Parathyroid adenoma (tissue), 2 donors: ENCODE results near the gene GVQW3.

ENCODE experiments used
- H2AFZ ChIP-seq: fragments of 300-600 bp; sonication (generic); one replicate; pipeline ENCODE4 v1.7.0; 2017; ENCODE audit warnings: antibody characterized with exemption, mild to moderate bottlenecking
- H3K27ac ChIP-seq: fragments of 300-600 bp; sonication (generic); one replicate; pipeline ENCODE4 v1.7.0; 2017
- H3K27me3 ChIP-seq: fragments of 300-600 bp; sonication (generic); one replicate; pipeline ENCODE4 v1.7.0; 2017; ENCODE audit warnings: low read length; ENCODE audit not compliant: control insufficient read depth, insufficient read depth
- H3K36me3 ChIP-seq: fragments of 300-600 bp; sonication (generic); one replicate; pipeline ENCODE4 v1.7.0; 2017; ENCODE audit warnings: low read length; ENCODE audit not compliant: control insufficient read depth, insufficient read depth
- H3K4me1 ChIP-seq: fragments of 300-600 bp; sonication (generic); one replicate; pipeline ENCODE4 v1.7.0; 2017; ENCODE audit warnings: control low read depth
- H3K4me2 ChIP-seq: fragments of 300-600 bp; sonication (generic); one replicate; pipeline ENCODE4 v1.7.0; 2017; ENCODE audit warnings: low read length
- H3K4me3 ChIP-seq: fragments of 300-600 bp; sonication (generic); one replicate; pipeline ENCODE4 v1.7.0; 2017; ENCODE audit warnings: low read depth, low read length
- H3K79me2 ChIP-seq: fragments of 300-600 bp; sonication (generic); one replicate; pipeline ENCODE4 v1.7.0; 2017; ENCODE audit warnings: control low read depth
- H3K9ac ChIP-seq: fragments of 300-600 bp; sonication (generic); one replicate; pipeline ENCODE4 v1.7.0; 2017; ENCODE audit warnings: mild to moderate bottlenecking
- H3K9me3 ChIP-seq: fragments of 300-600 bp; sonication (generic); one replicate; pipeline ENCODE4 v1.7.0; 2017; ENCODE audit warnings: low read length; ENCODE audit not compliant: control insufficient read depth
- TF ChIP-seq, protein P1 (sequence below): fragments of 300-600 bp; sonication (generic); IDR thresholded peaks from one replicate; pipeline ENCODE4 v1.7.0; 2017; ENCODE audit warnings: antibody characterized with exemption, mild to moderate bottlenecking
- donor health status: primary hyperparathyroidism.

Gene GVQW3

DNA sequence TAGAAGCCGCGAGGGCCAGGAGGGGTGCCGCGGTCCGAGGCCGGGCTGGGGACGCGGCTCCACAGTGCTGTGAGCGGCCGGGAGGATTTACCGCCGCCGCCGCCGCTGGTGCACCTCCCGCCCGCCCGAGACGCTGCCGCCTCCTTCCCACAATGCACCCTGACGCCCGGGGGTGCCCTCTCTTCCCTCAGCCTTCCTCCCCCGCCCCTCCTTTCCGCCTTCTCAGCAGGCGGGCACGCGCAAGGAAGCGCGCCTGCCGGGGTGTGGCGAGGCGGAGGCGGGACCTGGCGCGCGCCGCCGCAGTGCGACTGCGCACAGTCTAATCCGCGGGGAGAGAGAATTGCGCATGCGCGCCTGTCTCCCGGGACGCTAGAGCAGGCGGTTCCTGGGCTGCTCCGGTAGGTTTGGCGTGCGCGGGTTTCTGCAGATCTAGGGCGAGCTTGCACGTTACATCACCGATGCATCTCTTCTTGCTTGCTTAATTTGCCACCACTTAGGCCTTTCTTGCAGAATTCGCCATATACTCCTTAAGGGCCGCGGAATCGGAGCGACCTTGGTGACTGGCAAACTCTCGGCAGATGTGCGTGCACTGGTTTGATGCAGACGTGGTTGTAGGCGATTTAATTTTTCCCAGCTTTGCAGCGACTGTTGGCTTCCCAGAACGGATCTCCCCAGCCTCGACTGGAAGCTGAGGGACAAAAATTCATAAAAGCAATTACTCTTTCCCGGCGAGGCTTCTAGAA, at the start of gene GVQW3, which contains the start of gene THAP12:
Gene GVQW3 (plus strand): TSS at position 347 of the 743 bp plus-strand sequence. CDS start 506 bp downstream, outside the sequence.
Gene THAP12 (minus strand): TSS at position 156 of the 743 bp plus-strand sequence. CDS start 296 bp downstream, outside the sequence.
- no peak within 1 kb of the TSS for H3K27ac ChIP-seq
- TF ChIP-seq, protein P1, sequence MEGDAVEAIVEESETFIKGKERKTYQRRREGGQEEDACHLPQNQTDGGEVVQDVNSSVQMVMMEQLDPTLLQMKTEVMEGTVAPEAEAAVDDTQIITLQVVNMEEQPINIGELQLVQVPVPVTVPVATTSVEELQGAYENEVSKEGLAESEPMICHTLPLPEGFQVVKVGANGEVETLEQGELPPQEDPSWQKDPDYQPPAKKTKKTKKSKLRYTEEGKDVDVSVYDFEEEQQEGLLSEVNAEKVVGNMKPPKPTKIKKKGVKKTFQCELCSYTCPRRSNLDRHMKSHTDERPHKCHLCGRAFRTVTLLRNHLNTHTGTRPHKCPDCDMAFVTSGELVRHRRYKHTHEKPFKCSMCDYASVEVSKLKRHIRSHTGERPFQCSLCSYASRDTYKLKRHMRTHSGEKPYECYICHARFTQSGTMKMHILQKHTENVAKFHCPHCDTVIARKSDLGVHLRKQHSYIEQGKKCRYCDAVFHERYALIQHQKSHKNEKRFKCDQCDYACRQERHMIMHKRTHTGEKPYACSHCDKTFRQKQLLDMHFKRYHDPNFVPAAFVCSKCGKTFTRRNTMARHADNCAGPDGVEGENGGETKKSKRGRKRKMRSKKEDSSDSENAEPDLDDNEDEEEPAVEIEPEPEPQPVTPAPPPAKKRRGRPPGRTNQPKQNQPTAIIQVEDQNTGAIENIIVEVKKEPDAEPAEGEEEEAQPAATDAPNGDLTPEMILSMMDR: no peak
- H3K36me3 ChIP-seq: no peaks in the 10 kb centered on the region
- peaks cover 12% of the 10 kb centered on the region for H3K79me2 ChIP-seq
- H3K9ac ChIP-seq: no peak within 1 kb of the TSS
- no peaks in the 10 kb centered on the region for H3K27me3 ChIP-seq
- peak within 1 kb of the TSS; percentile 70 for H2AFZ ChIP-seq
- H3K9me3 ChIP-seq: no peaks in the 10 kb centered on the region
- H3K4me2 ChIP-seq: peak within 1 kb of the TSS; percentile 80
- H3K4me3 ChIP-seq: peak within 1 kb of the TSS; percentile 60
- peaks cover 5% of the 10 kb centered on the region for H3K4me1 ChIP-seq

DNA sequence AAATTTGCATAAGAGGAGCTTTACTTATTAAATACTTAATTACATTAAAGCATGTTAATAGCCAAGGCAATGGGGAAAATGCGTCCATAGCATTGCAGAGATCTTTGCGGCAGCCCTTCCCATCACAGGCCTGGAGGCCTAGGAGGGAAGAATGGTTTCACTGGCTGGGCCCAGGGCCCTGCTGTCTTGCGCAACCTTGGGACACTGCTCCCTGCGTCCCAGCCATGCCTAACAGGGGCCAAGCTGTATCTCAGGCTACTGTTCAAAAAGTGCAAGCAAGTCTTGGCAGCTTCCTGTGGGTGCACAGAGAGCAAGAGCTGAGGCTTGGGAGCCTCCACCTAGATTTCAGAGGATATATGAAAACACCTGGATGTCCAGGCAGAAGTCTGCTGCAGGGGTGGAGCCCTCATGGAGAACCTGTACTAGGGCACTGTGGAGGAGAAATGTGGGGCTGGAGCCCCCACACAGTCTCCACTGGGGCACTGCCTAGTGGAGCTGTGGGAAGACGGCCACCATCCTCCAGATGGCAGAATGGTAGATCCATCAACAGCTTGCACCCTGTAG, 46.2 kb upstream of the GVQW3 start:
- H3K27ac ChIP-seq: no peak overlapping the region

DNA sequence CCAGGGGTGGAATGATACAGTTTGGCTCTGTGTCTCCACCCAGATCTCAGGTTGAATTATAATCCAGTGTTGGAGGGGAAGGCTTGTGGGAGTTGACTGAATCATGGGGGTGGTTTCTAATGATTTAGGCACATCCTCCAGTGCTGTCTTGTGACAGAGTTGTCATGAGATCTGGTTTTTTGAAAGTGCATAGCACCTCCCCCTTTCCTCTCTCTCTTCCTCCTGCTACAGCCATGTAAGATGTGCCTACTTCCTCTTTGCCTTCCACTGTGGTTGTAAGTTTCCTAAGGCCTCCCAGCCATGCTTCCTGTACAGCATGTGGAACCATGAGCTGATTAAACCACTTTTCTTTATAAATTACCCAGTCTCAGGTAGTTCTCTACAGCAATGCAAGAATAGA, 45.3 kb upstream of the GVQW3 start:
- Histone ChIP-seq H3K4me2 (no peak overlapping the region), H3K36me3 (no peaks in the 10 kb centered on the region), H2AFZ (no peak overlapping the region), H3K4me3 (no peak overlapping the region), H3K9ac (no peak overlapping the region), H3K4me1 (no peaks in the 10 kb centered on the region), H3K79me2 (no peaks in the 10 kb centered on the region), H3K27ac (no peak overlapping the region), H3K27me3 (no peaks in the 10 kb centered on the region), H3K9me3 (no peaks in the 10 kb centered on the region)
- TF ChIP-seq, protein P1: no peak

More for the DNA sequence above, 46.2 kb upstream of the GVQW3 start:
- TF ChIP-seq, protein P1: no peak
- H3K36me3 ChIP-seq: no peaks in the 10 kb centered on the region
- H3K4me2 ChIP-seq: no peak overlapping the region
- no peaks in the 10 kb centered on the region for H3K79me2 ChIP-seq
- H3K9me3 ChIP-seq: no peaks in the 10 kb centered on the region
- H2AFZ ChIP-seq: no peak overlapping the region
- no peaks in the 10 kb centered on the region for H3K4me1 ChIP-seq
- H3K4me3 ChIP-seq: no peak overlapping the region
- no peak overlapping the region for H3K9ac ChIP-seq
- H3K27me3 ChIP-seq: no peaks in the 10 kb centered on the region

DNA sequence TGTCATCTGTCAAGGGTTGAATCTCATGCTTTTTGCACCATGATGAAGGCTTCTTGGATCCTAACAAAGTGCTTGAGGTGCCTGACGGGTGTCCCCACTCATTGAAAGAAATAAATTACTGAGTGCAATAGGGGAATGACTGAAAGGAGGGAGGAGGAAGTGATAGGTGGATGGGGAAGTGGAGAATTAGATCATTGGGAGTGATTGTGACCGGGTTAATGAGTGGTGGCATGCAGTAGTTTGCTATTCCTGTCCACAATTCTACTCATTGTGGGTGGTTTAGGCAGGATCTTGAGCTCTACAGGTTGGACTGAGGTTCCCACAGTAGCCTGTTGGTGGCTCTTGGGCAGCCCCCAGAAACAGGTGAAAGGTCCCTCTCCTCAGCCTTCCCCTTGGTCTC, 44.5 kb upstream of the GVQW3 start:
- Histone ChIP-seq H3K9me3 (no peaks in the 10 kb centered on the region), H3K4me2 (no peak overlapping the region), H3K27ac (no peak overlapping the region), H3K79me2 (no peaks in the 10 kb centered on the region), H2AFZ (no peak overlapping the region), H3K9ac (no peak overlapping the region), H3K27me3 (no peaks in the 10 kb centered on the region), H3K4me3 (no peak overlapping the region), H3K4me1 (no peaks in the 10 kb centered on the region), H3K36me3 (no peaks in the 10 kb centered on the region)
- TF ChIP-seq, protein P1: no peak
